ENCODE data around the gene CLMN. TPM values are rescaled to one million over a fixed set of nuclear protein-coding genes. Genes with fewer than 3 reads are reported as not detected.

CLMN gene
- total RNA-seq, 1 experiment from 2014 or later, result 8.6 TPM

DNA sequence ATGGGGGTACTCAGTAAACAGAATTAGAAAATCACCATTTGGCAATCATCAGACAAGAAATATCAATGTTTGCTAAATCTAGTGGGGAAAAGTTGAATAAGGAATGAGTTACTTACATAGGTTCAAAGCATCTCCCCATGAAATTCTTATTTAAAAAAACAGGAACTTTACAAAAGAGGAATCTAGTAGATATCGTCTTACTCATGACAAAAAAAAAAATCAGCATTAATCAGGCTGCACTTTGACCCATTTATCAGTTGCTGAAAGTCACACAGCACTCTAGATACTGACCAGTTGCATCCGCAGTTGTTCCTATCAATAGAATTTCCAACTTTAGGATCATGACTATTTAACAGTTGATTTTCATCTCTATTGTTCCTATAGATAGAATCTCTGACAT, 156.6 kb downstream of the CLMN start:
- ChIA-PET CTCF (no interaction called here), POLR2A (ENCODE audit: low non-redundant PET) (no interaction called here)
- H3K4me3 ChIP-seq (ENCODE audit: low read depth, low read length, poor library complexity, severe bottlenecking), result no peak overlapping the region
- H3K27me3 ChIP-seq (replicated peaks; ENCODE audit: insufficient read depth, low read depth, low read length, poor library complexity), result no peaks in the 10 kb centered on the region
- no TSS peak for BruUV-seq (replicated peaks)
- no peaks in the 10 kb centered on the region for H3K9me3 ChIP-seq (ENCODE audit: low read depth, low read length, poor library complexity, severe bottlenecking)
- intact Hi-C loops (cut with micrococcal nuclease; ENCODE audit: unreplicated experiment), result no loop called here
- no peak for DNase-seq (ENCODE audit: low spot score)
- H3K36me3 ChIP-seq (ENCODE audit: insufficient read depth, low read length, poor library complexity, severe bottlenecking), result no peaks in the 10 kb centered on the region
- no peak overlapping the region for H3K27ac ChIP-seq (ENCODE audit: low read depth, low read length, poor library complexity, severe bottlenecking)
- TF ChIP-seq, protein P1, sequence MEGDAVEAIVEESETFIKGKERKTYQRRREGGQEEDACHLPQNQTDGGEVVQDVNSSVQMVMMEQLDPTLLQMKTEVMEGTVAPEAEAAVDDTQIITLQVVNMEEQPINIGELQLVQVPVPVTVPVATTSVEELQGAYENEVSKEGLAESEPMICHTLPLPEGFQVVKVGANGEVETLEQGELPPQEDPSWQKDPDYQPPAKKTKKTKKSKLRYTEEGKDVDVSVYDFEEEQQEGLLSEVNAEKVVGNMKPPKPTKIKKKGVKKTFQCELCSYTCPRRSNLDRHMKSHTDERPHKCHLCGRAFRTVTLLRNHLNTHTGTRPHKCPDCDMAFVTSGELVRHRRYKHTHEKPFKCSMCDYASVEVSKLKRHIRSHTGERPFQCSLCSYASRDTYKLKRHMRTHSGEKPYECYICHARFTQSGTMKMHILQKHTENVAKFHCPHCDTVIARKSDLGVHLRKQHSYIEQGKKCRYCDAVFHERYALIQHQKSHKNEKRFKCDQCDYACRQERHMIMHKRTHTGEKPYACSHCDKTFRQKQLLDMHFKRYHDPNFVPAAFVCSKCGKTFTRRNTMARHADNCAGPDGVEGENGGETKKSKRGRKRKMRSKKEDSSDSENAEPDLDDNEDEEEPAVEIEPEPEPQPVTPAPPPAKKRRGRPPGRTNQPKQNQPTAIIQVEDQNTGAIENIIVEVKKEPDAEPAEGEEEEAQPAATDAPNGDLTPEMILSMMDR (conservative IDR thresholded peaks at IDR 0.05; ENCODE audit: low read depth, low read length), result no peak
- no peak for TF ChIP-seq EZH2 (IDR thresholded peaks at IDR 0.05; ENCODE audit: borderline replicate concordance, low read depth, low read length, poor library complexity, severe bottlenecking)
- H3K4me1 ChIP-seq (ENCODE audit: insufficient read depth, low read length, poor library complexity, severe bottlenecking), result no peaks in the 10 kb centered on the region

DNA sequence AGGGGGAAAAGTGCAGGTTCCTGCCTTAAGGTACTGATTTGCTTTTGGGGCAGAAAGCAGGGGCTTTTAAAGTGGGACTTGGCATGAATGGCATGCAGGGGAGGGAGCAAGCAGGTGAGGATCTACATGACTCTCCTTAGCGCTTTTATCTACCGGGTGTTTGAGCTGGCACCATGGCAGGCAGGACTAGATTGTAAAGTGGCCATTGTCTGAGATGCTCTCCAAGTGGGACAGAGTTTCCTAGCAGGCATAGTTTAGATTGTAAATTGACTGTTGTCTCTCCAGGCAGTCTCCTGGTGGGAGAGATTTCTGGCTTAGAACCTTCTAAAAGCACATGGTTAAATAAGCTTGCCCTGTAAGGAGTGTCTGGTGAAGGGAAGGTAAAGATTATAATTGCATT, 157.1 kb downstream of the CLMN start:
- no peaks in the 10 kb centered on the region for H3K4me1 ChIP-seq (ENCODE audit: insufficient read depth, low read length, poor library complexity, severe bottlenecking)
- H3K27me3 ChIP-seq (replicated peaks; ENCODE audit: insufficient read depth, low read depth, low read length, poor library complexity), result no peaks in the 10 kb centered on the region
- TF ChIP-seq, protein P1 (conservative IDR thresholded peaks at IDR 0.05; ENCODE audit: low read depth, low read length), result no peak
- no peak for TF ChIP-seq EZH2 (IDR thresholded peaks at IDR 0.05; ENCODE audit: borderline replicate concordance, low read depth, low read length, poor library complexity, severe bottlenecking)
- DNase-seq (ENCODE audit: low spot score), result no peak
- no peak overlapping the region for H3K27ac ChIP-seq (ENCODE audit: low read depth, low read length, poor library complexity, severe bottlenecking)
- ChIA-PET CTCF (interaction anchor here (0.8 kb wide), 1 partner anchor 280 kb away, joined by 3 read pairs; no protein-coding TSS in a partner anchor), POLR2A (ENCODE audit: low non-redundant PET) (no interaction called here)
- no peak overlapping the region for H3K4me3 ChIP-seq (ENCODE audit: low read depth, low read length, poor library complexity, severe bottlenecking)
- no TSS peak for BruUV-seq (replicated peaks)
- no peaks in the 10 kb centered on the region for H3K9me3 ChIP-seq (ENCODE audit: low read depth, low read length, poor library complexity, severe bottlenecking)
- intact Hi-C loops (cut with micrococcal nuclease; ENCODE audit: unreplicated experiment), result no loop called here
- no peaks in the 10 kb centered on the region for H3K36me3 ChIP-seq (ENCODE audit: insufficient read depth, low read length, poor library complexity, severe bottlenecking)

DNA sequence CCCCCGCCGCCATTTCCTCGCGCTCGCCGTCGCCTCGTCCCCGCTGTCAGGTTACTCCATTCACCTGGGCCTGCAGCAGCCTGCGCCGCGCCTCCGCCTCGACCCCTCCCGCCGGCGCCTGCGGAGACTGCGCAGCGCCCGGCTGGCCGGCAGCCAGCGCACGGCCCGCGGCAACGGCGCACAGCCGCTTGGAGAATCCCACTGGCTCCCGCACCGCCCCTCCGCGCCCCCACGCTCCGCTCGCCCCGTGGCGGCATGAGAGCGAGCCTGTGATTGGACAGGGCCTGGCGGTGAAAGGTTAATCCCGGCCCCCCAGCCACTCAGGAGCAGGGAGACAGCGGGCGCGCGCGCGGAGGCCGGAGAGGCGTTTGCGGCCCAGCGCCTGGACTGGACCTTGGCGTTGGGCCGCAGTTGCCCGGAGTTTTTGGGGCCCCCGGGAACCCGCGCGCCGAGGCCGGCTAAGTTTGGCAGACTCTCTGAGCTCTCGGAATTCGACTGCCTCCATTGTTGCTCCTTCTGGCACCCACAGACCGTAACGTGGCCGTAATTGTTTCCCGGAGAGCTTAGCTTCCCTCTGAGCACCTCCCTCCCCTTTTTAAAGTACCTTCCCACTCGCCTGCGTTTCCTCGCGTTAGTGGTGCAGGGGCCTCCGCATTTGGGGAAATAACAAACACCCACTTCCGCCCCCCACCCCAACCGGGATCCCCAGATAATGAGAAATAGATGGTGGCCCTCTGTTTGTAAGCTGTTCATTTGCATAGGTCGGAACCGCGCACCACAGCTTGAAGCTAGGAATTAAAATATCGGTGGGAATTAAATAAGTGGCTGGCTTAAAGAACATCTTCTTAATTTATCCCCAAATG, 162.2 kb downstream of the CLMN start, which contains the start of gene DICER1:
DICER1 (minus strand) TSS at position 203 of the 863 bp plus-strand sequence. CDS start 24,071 bp downstream, outside the sequence.
- H3K4me3 ChIP-seq (ENCODE audit: low read depth, low read length, poor library complexity, severe bottlenecking), result peak within 1 kb of the TSS; percentile 59
- ChIA-PET CTCF (interaction anchor here (0.7 kb wide), 1 partner anchor 222 kb away, joined by 6 read pairs; no protein-coding TSS in a partner anchor), POLR2A (ENCODE audit: low non-redundant PET) (no interaction called here)
- no peaks in the 10 kb centered on the region for H3K36me3 ChIP-seq (ENCODE audit: insufficient read depth, low read length, poor library complexity, severe bottlenecking)
- intact Hi-C loops (cut with micrococcal nuclease; ENCODE audit: unreplicated experiment), result loop anchor here (10.0 kb wide), 1 partner anchor 107 kb away; no protein-coding TSS in a partner anchor
- BruUV-seq (replicated peaks), result TSS peak; percentile 60
- peak; percentile 95 for DNase-seq (ENCODE audit: low spot score)
- peak within 1 kb of the TSS; percentile 92 for H3K27ac ChIP-seq (ENCODE audit: low read depth, low read length, poor library complexity, severe bottlenecking)
- TF ChIP-seq, protein P1 (conservative IDR thresholded peaks at IDR 0.05; ENCODE audit: low read depth, low read length), result no peak
- TF ChIP-seq EZH2 (IDR thresholded peaks at IDR 0.05; ENCODE audit: borderline replicate concordance, low read depth, low read length, poor library complexity, severe bottlenecking), result no peak
- H3K4me1 ChIP-seq (ENCODE audit: insufficient read depth, low read length, poor library complexity, severe bottlenecking), result peaks cover 19% of the 10 kb centered on the region
- no peaks in the 10 kb centered on the region for H3K27me3 ChIP-seq (replicated peaks; ENCODE audit: insufficient read depth, low read depth, low read length, poor library complexity)
- no peaks in the 10 kb centered on the region for H3K9me3 ChIP-seq (ENCODE audit: low read depth, low read length, poor library complexity, severe bottlenecking)
